Epithelial cell of proximal tubule (primary cell): ENCODE data around the gene SLAMF1. TPM values are rescaled to one million over a fixed set of nuclear protein-coding genes. Genes with fewer than 3 reads are reported as not detected.

Source experiments
- DNase-seq: peaks from one replicate; pipeline ENCODE4 v3.0.0-alpha.2; 2011; ENCODE audit warnings: low read depth
- H3K4me3 ChIP-seq: 2 replicates; pipeline ENCODE4 v1.5.1; 2011; ENCODE audit warnings: low read depth, mild to moderate bottlenecking, low read length
- CTCF ChIP-seq: conservative IDR thresholded peaks from 2 replicates; pipeline ENCODE4 v1.5.1; 2012; ENCODE audit warnings: low read depth, mild to moderate bottlenecking, low read length
- total RNA-seq: library from RNA; depleted of rRNA; stranded (reverse); fragments of >200 nt; gene quantifications from 2 replicates; pipeline ENCODE4 v1.2.3, GENCODE V29; 2015

Gene SLAMF1
- total RNA-seq, 1 donor from 2014 or later = not detected

- no peak for DNase-seq
- H3K4me3 ChIP-seq = no peak overlapping the region
- TF ChIP-seq CTCF = no peak
Observed at GRCh38 chr1:160640359-160641123, 6.3 kb downstream of the SLAMF1 start.

- no peak for DNase-seq
- no peak overlapping the region for H3K4me3 ChIP-seq
- TF ChIP-seq CTCF = no peak
Observed at GRCh38 chr1:160639652-160640051, 7.2 kb downstream of the SLAMF1 start.

GRCh38 chr1:160638926-160639325 is 7.9 kb downstream of the SLAMF1 start:
- H3K4me3 ChIP-seq = no peak overlapping the region
- TF ChIP-seq CTCF = no peak
- DNase-seq = no peak

GRCh38 chr1:160638540-160638857 is 8.3 kb downstream of the SLAMF1 start:
- no peak for DNase-seq
- no peak for TF ChIP-seq CTCF
- H3K4me3 ChIP-seq = no peak overlapping the region

- DNase-seq = no peak
- H3K4me3 ChIP-seq = no peak overlapping the region
- no peak for TF ChIP-seq CTCF
Observed at GRCh38 chr1:160637821-160638539, 8.9 kb downstream of the SLAMF1 start.

GRCh38 chr1:160637065-160637464 is 9.8 kb downstream of the SLAMF1 start:
- TF ChIP-seq CTCF = no peak
- H3K4me3 ChIP-seq = no peak overlapping the region
- no peak for DNase-seq
